Keratinocyte (primary cell): Measurements from ENCODE around the gene PRKAR1B. TPM values are rescaled to one million over a fixed set of nuclear protein-coding genes. Genes with fewer than 3 reads are reported as not detected.

ENCODE experiments used
- DNase-seq: peaks from one replicate; pipeline ENCODE4 v3.0.0-alpha.2; 2011; ENCODE audit warnings: low read depth, missing footprints, low spot score
- FAIRE-seq: peaks from 2 replicates; lab custom pipeline; 2011; peaks lifted over from hg19 to GRCh38; lab: Jason Lieb, UNC
- H2AFZ ChIP-seq: 2 replicates; pipeline ENCODE4 v1.6.0; 2012; ENCODE audit warnings: low read length, control low read depth, inconsistent platforms; ENCODE audit not compliant: control insufficient read depth
- H3K27ac ChIP-seq: 2 replicates; pipeline ENCODE4 v1.5.1; 2011; ENCODE audit warnings: low read length; ENCODE audit not compliant: control insufficient read depth, insufficient read depth
- H3K27me3 ChIP-seq: 3 replicates; pipeline ENCODE4 v1.6.0; 2011; ENCODE audit warnings: low read length; ENCODE audit not compliant: control insufficient read depth, insufficient read depth; ENCODE audit errors: extremely low read depth
- H3K36me3 ChIP-seq, 2 experiments: 2 replicates in 1 of 2; 3 replicates in 1 of 2; pipeline ENCODE4 v1.5.1; 2011; ENCODE audit warnings: low read length in 2 of 2, mild to moderate bottlenecking in 1 of 2; ENCODE audit not compliant: control insufficient read depth in 2 of 2, insufficient read depth in 2 of 2; ENCODE audit errors: extremely low read depth in 1 of 2
- H3K4me1 ChIP-seq: 3 replicates; pipeline ENCODE4 v1.5.1; 2011; ENCODE audit warnings: low read length; ENCODE audit not compliant: control insufficient read depth, insufficient read depth; ENCODE audit errors: extremely low read depth
- H3K4me2 ChIP-seq: 3 replicates; pipeline ENCODE4 v1.6.0; 2011; ENCODE audit warnings: low read depth, low read length; ENCODE audit not compliant: control insufficient read depth, insufficient read depth; ENCODE audit errors: extremely low read depth
- H3K4me3 ChIP-seq, 3 experiments: fragments of 200-600 bp in 1 of 3; sonication (generic) in 1 of 3; 2 replicates in 2 of 3; 3 replicates in 1 of 3; pipeline ENCODE4 v1.5.1; 2011 to 2016; ENCODE audit warnings: low read length in 3 of 3, mild to moderate bottlenecking in 3 of 3, control low read depth in 2 of 3, inconsistent platforms in 1 of 3, low read depth in 1 of 3, mixed read lengths in 1 of 3, mixed run types in 1 of 3, moderate library complexity in 1 of 3; ENCODE audit not compliant: control insufficient read depth in 2 of 3, insufficient read depth in 2 of 3; ENCODE audit errors: extremely low read depth in 1 of 3
- H3K79me2 ChIP-seq: 2 replicates; pipeline ENCODE4 v1.6.0; 2012; ENCODE audit warnings: low read length; ENCODE audit not compliant: control insufficient read depth, insufficient read depth
- H3K9ac ChIP-seq: 3 replicates; pipeline ENCODE4 v1.6.0; 2011; ENCODE audit warnings: low read length; ENCODE audit not compliant: control insufficient read depth, insufficient read depth; ENCODE audit errors: extremely low read depth
- H3K9me1 ChIP-seq: 3 replicates; pipeline ENCODE4 v1.6.0; 2011; ENCODE audit warnings: low read length; ENCODE audit not compliant: control insufficient read depth, insufficient read depth; ENCODE audit errors: extremely low read depth
- H3K9me3 ChIP-seq: 2 replicates; pipeline ENCODE4 v1.5.1; 2012; ENCODE audit warnings: low read depth, low read length; ENCODE audit not compliant: control insufficient read depth
- H4K20me1 ChIP-seq: 3 replicates; pipeline ENCODE4 v1.6.0; 2011; ENCODE audit warnings: low read length; ENCODE audit not compliant: control insufficient read depth, insufficient read depth; ENCODE audit errors: extremely low read depth
- CTCF ChIP-seq, 3 experiments: IDR thresholded peaks in 1 of 3; conservative IDR thresholded peaks in 1 of 3; optimal IDR thresholded peaks in 1 of 3; 2 replicates in 2 of 3; 3 replicates in 1 of 3; pipeline versions ENCODE3 to v1.5.1; 2011; ENCODE audit warnings: low read length in 3 of 3, mild to moderate bottlenecking in 3 of 3, moderate library complexity in 2 of 3, control low read depth in 1 of 3, inconsistent platforms in 1 of 3; ENCODE audit not compliant: insufficient read depth in 2 of 3; ENCODE audit errors: extremely low read depth in 1 of 3
- EZH2 ChIP-seq: IDR thresholded peaks from one replicate; pipeline ENCODE4 v1.6.1; 2012; ENCODE audit warnings: inconsistent platforms, mild to moderate bottlenecking, low read length, moderate library complexity
- dilution Hi-C: fragments of 300-500 bp; cut with MboI; formaldehyde crosslinking; loops from one replicate; pipeline ENCODE4 v1.7.0; 2020; ENCODE audit warnings: low sequenced_read_pairs; ENCODE audit not compliant: extremely low pct_ligation_motif_present
- polyA plus RNA-seq, 5 experiments: library from polyadenylated mRNA; depleted of rRNA in 3 of 5; stranded (reverse) in 3 of 5; stranded (forward) in 1 of 5; unstranded in 1 of 5; fragments of >200 nt; gene quantifications; 1 replicate in 1 of 5; 2 replicates in 3 of 5; 3 replicates in 1 of 5; pipeline versions ENCODE4 v1.2.1 to v1.2.3, GENCODE V29; 2011 to 2012; ENCODE audit warnings: missing spikeins in 2 of 5, low read depth in 1 of 5, low replicate concordance in 1 of 5

The PRKAR1B gene
- polyA plus RNA-seq, 1 donor (not counting 4 experiments of a cell fraction or from before 2014, with no cell fraction given): 10.8 TPM

DNA sequence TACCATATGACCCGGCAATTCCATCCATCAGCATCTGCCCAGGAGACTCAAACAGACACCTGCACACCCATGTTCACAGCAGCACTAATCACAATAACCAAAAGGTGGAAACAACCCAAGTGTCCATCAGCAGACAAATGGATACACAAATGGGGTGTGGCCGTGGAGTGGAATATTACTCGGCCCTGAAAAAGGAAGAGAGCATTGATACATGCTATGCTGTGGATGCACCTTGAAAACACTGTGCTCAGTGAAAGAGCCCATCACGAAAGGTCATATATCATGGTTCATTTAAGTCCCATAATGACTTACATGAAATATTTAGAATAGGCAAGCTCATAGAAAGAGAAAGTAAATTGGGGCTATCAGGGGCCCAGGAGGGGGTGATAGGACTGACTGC, 58.1 kb downstream of the PRKAR1B start:
- dilution Hi-C loops: no loop called here
- Histone ChIP-seq H3K79me2 (no peaks in the 10 kb centered on the region), H3K9ac (no peak overlapping the region), H3K4me3 (no peak overlapping the region), H3K4me2 (no peak overlapping the region), H2AFZ (no peak overlapping the region), H3K4me1 (no peaks in the 10 kb centered on the region), H3K27me3 (no peaks in the 10 kb centered on the region), H3K9me1 (no peaks in the 10 kb centered on the region), H4K20me1 (no peaks in the 10 kb centered on the region), H3K27ac (no peak overlapping the region), H3K9me3 (no peaks in the 10 kb centered on the region), H3K36me3 (peaks cover 0 to 2% of the 10 kb centered on the region in 2 experiments)
- no peak for TF ChIP-seq CTCF (optimal IDR thresholded peaks at IDR 0.05 in 1 of 3, IDR thresholded peaks at IDR 0.05 in 1 of 3, conservative IDR thresholded peaks at IDR 0.05 in 1 of 3; ENCODE audit: extremely low read depth in 1 of 3, insufficient read depth in 2 of 3, low read length in 3 of 3)
- TF ChIP-seq EZH2: no peak
- no peak for FAIRE-seq
- DNase-seq: no peak

DNA sequence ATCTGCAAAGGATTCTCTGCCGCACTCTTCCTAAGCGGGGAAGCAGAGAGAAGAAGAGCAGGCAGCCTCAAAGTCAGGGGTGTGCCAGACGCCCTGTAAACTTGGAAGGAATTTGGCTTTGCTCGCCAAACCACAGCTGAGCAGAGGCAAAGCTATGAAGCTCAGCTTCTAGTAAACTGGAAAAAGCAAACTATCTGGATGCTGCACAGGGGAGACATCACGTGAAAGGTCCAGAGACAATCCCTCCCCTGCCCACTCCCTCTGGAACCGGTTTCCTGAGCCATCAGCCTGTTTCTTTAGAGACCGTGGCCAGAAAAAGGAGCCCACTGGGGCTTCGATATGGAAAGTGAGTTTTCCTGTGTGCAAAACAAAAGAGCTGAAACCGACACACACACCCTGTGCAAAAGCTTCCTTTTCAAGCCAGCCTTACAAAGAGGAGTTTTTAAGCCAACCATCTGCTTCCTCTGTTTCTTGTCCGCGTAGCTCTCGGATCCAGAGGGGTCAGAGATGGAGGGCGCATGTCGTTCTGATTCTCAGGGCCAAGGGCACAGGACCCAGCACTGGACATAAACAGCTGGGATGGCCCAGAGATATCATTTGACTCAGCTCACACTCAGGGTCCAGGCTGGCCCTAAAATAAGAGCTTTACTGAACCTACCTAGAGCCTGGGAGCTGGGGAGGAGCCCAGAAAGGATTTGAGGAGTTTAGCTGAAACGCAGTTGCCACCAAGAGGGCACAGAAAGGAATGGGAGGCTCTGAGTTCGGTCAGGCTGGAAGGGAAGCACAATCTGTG, 58.7 kb downstream of the PRKAR1B start:
- Histone ChIP-seq H3K27me3 (no peaks in the 10 kb centered on the region), H3K4me1 (no peaks in the 10 kb centered on the region), H3K4me3 (no peak overlapping the region), H3K9ac (no peak overlapping the region), H3K79me2 (no peaks in the 10 kb centered on the region), H2AFZ (no peak overlapping the region), H3K4me2 (no peak overlapping the region), H4K20me1 (no peaks in the 10 kb centered on the region), H3K27ac (no peak overlapping the region), H3K36me3 (peaks cover 0 to 2% of the 10 kb centered on the region in 2 experiments), H3K9me3 (no peaks in the 10 kb centered on the region), H3K9me1 (no peaks in the 10 kb centered on the region)
- dilution Hi-C loops: no loop called here
- TF ChIP-seq EZH2 (no peak), CTCF (optimal IDR thresholded peaks at IDR 0.05 in 1 of 3, IDR thresholded peaks at IDR 0.05 in 1 of 3, conservative IDR thresholded peaks at IDR 0.05 in 1 of 3; ENCODE audit: extremely low read depth in 1 of 3, insufficient read depth in 2 of 3, low read length in 3 of 3) (no peak)
- no peak for DNase-seq
- FAIRE-seq: no peak
